BJ (cell line): ENCODE results near the gene RFC4. TPM values are rescaled to one million over a fixed set of nuclear protein-coding genes. Genes with fewer than 3 reads are reported as not detected.

Experiments
- CTCF ChIA-PET: fragments of 350-600 bp; formaldehyde crosslinking; extraction: SDS; loops from one replicate; lab custom pipeline; 2021; ENCODE audit warnings: antibody characterized with exemption, inconsistent platforms; lab: Yijun Ruan, JAX
- POLR2A ChIA-PET: fragments of 300-600 bp; sonication (Branson Sonifier 250); formaldehyde crosslinking; extraction: SDS; loops from one replicate; lab custom pipeline; 2021; ENCODE audit warnings: antibody characterized with exemption; lab: Charles Lee
- DNase-seq: peaks from one replicate; pipeline ENCODE4 v3.0.0-alpha.2; 2011; ENCODE audit warnings: low read depth
- H3K27me3 ChIP-seq: 2 replicates; pipeline ENCODE4 v1.6.0; 2011; ENCODE audit warnings: low read length; ENCODE audit not compliant: control insufficient read depth, insufficient read depth
- H3K36me3 ChIP-seq: 2 replicates; pipeline ENCODE4 v1.5.1; 2011; ENCODE audit warnings: low read length; ENCODE audit not compliant: control insufficient read depth, insufficient read depth
- H3K4me3 ChIP-seq: 2 replicates; pipeline ENCODE4 v1.5.1; 2011; ENCODE audit warnings: low read depth, mild to moderate bottlenecking, control low read depth, low read length
- polyA plus RNA-seq: library from polyadenylated mRNA; depleted of rRNA; stranded (reverse); fragments of >200 nt; gene quantifications from 2 replicates; pipeline ENCODE4 v1.2.3, GENCODE V29; 2011
- TF ChIP-seq, protein P1 (sequence below): IDR thresholded peaks from 2 replicates; pipeline ENCODE4 v1.5.1; 2011; ENCODE audit warnings: low read depth, mild to moderate bottlenecking, control low read depth, inconsistent platforms, low read length, moderate library complexity; ENCODE audit not compliant: insufficient read depth

Gene RFC4
- polyA plus RNA-seq, 1 experiment: 6.9 TPM

DNA sequence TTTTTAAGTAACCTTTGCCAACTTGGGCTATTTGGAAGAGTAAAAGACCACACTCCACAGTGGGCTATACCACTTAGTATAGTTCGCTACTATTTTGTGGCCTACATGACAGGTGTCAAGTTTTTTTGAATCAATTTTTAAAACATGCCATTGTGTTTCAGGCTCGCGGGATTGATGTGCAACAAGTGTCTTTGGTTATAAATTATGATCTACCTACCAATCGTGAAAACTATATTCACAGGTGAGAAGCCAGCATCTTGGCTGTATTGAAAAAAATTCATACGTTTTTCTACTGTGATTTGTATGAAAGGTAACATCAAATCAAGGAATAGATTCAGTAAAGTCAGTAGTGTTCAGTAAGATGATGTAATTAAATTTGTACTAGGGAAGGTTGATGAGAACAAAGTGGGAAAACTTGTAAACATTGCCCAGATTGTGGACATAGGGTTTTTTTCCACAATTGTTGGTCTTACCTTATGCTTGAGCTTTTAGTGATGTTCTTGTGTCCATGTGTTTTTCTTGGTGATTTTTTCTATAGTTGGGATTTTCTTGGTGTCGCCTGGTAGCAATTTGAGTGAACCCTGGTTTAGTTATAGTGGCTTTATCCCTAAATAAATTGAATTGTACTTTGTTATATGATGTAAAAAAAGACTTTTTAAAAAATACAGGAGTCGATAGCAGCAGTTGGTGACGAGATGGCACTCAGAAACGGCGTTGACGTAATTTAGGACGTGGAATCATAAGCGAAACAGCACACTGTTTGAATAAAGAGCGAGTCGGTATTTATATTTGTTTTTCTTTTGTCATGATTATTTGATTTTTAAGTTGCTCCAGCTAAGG lies 18.4 kb downstream of the RFC4 start:
- no peaks in the 10 kb centered on the region for H3K27me3 ChIP-seq
- DNase-seq: no peak
- H3K4me3 ChIP-seq: no peak overlapping the region
- POLR2A ChIA-PET: interaction anchor here (0.7 kb wide), 1 partner anchor 173 kb away, joined by 3 read pairs; no protein-coding TSS in a partner anchor
- CTCF ChIA-PET: interaction anchor here (0.6 kb wide), 1 partner anchor 221 kb away, joined by 3 read pairs; no protein-coding TSS in a partner anchor
- TF ChIP-seq, protein P1, sequence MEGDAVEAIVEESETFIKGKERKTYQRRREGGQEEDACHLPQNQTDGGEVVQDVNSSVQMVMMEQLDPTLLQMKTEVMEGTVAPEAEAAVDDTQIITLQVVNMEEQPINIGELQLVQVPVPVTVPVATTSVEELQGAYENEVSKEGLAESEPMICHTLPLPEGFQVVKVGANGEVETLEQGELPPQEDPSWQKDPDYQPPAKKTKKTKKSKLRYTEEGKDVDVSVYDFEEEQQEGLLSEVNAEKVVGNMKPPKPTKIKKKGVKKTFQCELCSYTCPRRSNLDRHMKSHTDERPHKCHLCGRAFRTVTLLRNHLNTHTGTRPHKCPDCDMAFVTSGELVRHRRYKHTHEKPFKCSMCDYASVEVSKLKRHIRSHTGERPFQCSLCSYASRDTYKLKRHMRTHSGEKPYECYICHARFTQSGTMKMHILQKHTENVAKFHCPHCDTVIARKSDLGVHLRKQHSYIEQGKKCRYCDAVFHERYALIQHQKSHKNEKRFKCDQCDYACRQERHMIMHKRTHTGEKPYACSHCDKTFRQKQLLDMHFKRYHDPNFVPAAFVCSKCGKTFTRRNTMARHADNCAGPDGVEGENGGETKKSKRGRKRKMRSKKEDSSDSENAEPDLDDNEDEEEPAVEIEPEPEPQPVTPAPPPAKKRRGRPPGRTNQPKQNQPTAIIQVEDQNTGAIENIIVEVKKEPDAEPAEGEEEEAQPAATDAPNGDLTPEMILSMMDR: no peak
- peaks cover 12% of the 10 kb centered on the region for H3K36me3 ChIP-seq

DNA sequence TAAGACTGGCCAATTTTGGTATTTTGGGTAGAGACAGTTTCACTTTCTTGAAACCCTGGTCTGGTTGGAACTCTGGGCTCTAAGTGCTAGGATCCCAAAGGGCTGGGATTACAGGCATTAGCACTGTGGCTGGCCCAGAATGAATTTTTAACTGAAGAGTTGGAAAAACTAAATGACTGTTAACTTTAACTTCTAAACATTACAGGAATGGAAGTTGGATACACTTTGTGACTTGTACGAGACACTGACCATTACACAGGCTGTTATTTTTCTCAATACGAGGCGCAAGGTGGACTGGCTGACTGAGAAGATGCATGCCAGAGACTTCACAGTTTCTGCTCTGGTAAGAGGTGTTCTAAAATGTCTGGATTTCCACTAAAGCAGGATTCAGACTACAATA lies 19.4 kb downstream of the RFC4 start:
- CTCF ChIA-PET: no interaction called here
- no peaks in the 10 kb centered on the region for H3K27me3 ChIP-seq
- peaks cover 12% of the 10 kb centered on the region for H3K36me3 ChIP-seq
- H3K4me3 ChIP-seq: 0 out of 2 replicates have a peak overlapping the region, but pooled peaks have one; percentile 3
- TF ChIP-seq, protein P1: no peak
- no peak for DNase-seq
- POLR2A ChIA-PET: no interaction called here

DNA sequence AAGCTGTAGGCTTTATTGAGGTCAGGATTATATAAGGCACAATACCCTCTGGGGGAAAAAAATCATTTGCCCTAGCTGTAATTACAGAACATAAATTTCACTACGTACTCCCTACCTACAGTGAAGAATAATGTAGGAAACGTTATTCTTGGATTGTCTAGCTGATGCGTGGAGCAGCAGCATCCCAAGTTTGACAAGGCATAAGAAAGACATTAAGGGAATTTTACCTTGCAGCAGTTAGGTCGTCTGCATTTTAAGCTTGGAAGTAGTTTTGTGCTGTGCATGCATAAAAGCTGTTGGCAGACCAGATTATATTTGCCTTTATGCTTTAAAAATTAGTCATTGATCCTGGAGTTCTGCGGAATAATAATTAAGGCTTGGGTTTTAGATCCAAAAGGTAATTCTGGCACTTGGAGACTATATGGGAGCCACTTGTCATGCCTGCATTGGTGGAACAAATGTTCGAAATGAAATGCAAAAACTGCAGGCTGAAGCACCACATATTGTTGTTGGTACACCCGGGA lies 20.7 kb downstream of the RFC4 start:
- TF ChIP-seq, protein P1: no peak
- DNase-seq: no peak
- POLR2A ChIA-PET: no interaction called here
- Histone ChIP-seq H3K4me3 (peak overlapping the region; percentile 93), H3K27me3 (no peaks in the 10 kb centered on the region), H3K36me3 (peaks cover 12% of the 10 kb centered on the region)
- CTCF ChIA-PET: interaction anchor here (1.2 kb wide), 1 partner anchor 36 kb away, joined by 5 read pairs; no protein-coding TSS in a partner anchor

DNA sequence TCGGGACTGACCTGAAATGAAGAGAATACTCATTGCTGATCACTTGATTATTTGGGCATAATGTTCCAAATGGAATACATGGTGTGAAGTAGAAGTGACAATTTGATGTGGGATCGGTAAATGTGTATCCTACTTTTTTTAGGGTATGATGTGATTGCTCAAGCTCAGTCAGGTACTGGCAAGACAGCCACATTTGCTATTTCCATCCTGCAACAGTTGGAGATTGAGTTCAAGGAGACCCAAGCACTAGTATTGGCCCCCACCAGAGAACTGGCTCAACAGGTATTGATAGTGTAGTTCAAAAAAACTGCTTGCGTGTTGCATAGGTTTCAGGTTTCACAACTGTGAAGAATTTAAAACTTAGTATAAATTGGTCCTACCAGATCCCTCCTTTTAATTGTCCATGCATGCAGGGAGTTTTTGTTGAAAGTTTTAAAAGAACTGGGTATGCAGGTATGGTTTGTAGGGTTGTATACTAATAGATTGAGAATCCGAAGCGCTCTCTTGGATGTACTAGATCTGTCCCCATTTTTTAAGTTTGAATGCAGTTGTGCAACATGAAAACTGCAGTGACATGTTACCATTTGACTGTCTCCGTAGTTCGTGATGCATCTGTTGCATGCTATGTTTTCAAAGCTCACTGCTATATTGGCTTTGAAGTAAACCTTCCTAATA lies 21.3 kb downstream of the RFC4 start:
- Histone ChIP-seq H3K36me3 (peaks cover 12% of the 10 kb centered on the region), H3K4me3 (peak overlapping the region; percentile 93), H3K27me3 (no peaks in the 10 kb centered on the region)
- ChIA-PET CTCF (interaction anchor here (1.2 to 1.8 kb wide), 3 partner anchors 37 to 381 kb away, joined by 3 to 10 read pairs (median 5); no protein-coding TSS in a partner anchor), POLR2A (no interaction called here)
- TF ChIP-seq, protein P1: no peak
- DNase-seq: no peak
